Astrocyte of the spinal cord (primary cell): ENCODE data around the gene SLC27A2.

ENCODE experiments used
- DNase-seq: peaks from one replicate; pipeline ENCODE4 v3.0.0; 2011; ENCODE audit warnings: low read depth, low spot score
- H3K4me3 ChIP-seq: 2 replicates; pipeline ENCODE4 v1.5.1; 2011; ENCODE audit warnings: low read depth, mild to moderate bottlenecking, low read length, moderate library complexity
- CTCF ChIP-seq: IDR thresholded peaks from 2 replicates; pipeline ENCODE4 v1.5.1; 2012; ENCODE audit warnings: low read depth, mild to moderate bottlenecking, low read length, inconsistent platforms
- in situ Hi-C: cut with HindIII; loops from 2 replicates; pipeline ENCODE4 v1.10.0; 2017; ENCODE audit warnings: low sequenced_read_pairs

The SLC27A2 gene

GRCh38 chr15:50231761-50232160 is 49.8 kb downstream of the SLC27A2 start:
- in situ Hi-C loops, result no loop called here
- H3K4me3 ChIP-seq, result no peak overlapping the region
- TF ChIP-seq CTCF, result no peak

DNA sequence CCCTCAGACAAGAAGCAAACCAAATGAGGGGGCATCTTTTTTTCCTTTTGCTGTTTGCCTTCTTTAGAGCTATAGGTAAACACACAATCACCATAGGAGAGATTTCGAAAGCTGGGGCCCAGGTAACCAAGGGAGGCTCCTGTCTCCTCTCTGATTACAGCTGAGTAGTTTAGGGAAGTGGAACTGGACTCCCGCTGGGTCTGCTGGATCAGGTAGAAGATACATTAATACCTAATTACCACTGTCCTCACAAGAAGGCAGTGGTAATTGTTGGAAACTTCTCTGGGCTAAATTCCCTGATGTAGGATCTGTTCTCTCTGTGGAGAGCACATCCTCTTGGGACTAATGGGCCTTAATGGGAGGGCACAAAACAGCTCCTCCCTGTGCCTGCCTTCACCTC is 50.8 kb downstream of the SLC27A2 start:
- TF ChIP-seq CTCF, result no peak
- no peak for DNase-seq
- in situ Hi-C loops, result no loop called here
- no peak overlapping the region for H3K4me3 ChIP-seq

More at GRCh38 chr15:50231761-50232160, 49.8 kb downstream of the SLC27A2 start:
- no peak for DNase-seq

DNA sequence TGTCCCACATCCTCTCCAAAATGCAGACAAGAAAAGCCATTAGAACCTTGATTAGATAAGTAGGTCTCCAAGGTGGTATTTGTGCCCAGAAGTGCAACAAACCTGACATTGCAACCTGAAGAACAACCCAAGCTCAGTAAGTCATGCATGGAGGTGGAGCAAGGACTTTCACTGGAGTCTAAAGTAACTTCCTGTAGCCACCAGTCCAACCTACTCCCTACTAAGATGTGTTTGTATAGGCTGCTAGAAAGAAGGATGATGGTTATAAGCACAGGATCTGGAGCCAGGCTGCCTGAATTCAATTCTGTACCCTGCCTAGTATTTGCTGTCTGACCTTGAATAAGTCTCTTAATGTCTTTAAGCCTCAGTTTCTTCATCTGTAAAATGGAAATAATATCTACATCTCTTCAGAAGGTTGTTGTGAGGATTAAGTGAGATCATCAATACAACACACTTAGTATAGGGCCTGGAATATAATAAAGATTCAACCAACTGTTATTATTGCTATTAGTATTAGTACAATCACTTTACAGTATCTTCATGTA is 51.3 kb downstream of the SLC27A2 start:
- H3K4me3 ChIP-seq, result no peak overlapping the region
- in situ Hi-C loops, result no loop called here
- DNase-seq, result no peak
- no peak for TF ChIP-seq CTCF

GRCh38 chr15:50234764-50235163 is 52.8 kb downstream of the SLC27A2 start:
- in situ Hi-C loops, result no loop called here
- no peak for TF ChIP-seq CTCF
- no peak for DNase-seq
- no peak overlapping the region for H3K4me3 ChIP-seq

DNA sequence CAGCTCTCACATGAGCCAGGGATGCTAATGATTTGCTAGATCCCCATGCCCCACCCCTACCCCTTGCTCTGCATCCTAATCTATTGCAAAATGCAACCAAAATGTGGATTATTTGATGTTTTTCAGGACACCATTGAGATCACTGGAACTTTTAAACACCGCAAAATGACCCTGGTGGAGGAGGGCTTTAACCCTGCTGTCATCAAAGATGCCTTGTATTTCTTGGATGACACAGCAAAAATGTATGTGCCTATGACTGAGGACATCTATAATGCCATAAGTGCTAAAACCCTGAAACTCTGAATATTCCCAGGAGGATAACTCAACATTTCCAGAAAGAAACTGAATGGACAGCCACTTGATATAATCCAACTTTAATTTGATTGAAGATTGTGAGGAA is 53.8 kb downstream of the SLC27A2 start:
- DNase-seq, result no peak
- H3K4me3 ChIP-seq, result no peak overlapping the region
- no peak for TF ChIP-seq CTCF
- in situ Hi-C loops, result no loop called here

GRCh38 chr15:50236433-50236832 is 54.4 kb downstream of the SLC27A2 start:
- H3K4me3 ChIP-seq, result no peak overlapping the region
- no peak for DNase-seq
- in situ Hi-C loops, result no loop called here
- no peak for TF ChIP-seq CTCF

DNA sequence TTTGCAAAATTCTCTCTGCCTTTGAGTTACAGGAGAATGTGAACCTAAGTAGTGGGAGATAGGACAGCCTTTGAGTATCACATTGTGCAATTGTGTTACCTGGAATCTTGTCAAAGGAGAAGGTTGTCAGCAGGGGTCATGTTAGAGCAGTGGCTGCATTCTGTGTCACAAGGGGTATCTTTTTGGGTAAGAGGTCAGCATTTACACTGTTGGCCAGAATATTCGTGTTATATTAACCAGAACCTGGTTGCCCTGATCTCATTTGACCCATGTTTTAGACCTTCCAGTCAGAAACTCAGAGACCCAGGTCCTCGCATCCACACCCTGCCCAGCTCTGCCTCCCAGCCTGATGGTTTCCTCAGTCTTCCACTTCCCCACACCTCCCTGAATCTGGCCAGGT is 56.3 kb downstream of the SLC27A2 start:
- no peak for TF ChIP-seq CTCF
- no peak for DNase-seq
- in situ Hi-C loops, result no loop called here
- no peak overlapping the region for H3K4me3 ChIP-seq
